H9 (cell line): Measurements from ENCODE around the gene OR2G3. TPM values are rescaled to one million over a fixed set of nuclear protein-coding genes. Genes with fewer than 3 reads are reported as not detected.

Experiments used
- DNase-seq: peaks from one replicate; pipeline ENCODE4 v3.0.0-alpha.2; 2017
- H2AFZ ChIP-seq: one replicate; pipeline ENCODE4 v1.6.1; 2013; ENCODE audit warnings: mild to moderate bottlenecking, low read length, control low read depth, moderate library complexity
- H2AK5ac ChIP-seq: 2 replicates; pipeline ENCODE4 v1.6.1; 2013; ENCODE audit warnings: low read length, control low read depth, mixed read lengths; ENCODE audit not compliant: insufficient read length
- H2BK120ac ChIP-seq: one replicate; pipeline ENCODE4 v1.6.1; 2013; ENCODE audit warnings: low read depth, mild to moderate bottlenecking, low read length, control low read depth, inconsistent platforms; ENCODE audit not compliant: poor library complexity, severe bottlenecking
- H2BK12ac ChIP-seq: 2 replicates; pipeline ENCODE4 v1.6.1; 2013; ENCODE audit warnings: low read length, control low read depth, mixed read lengths, low read depth; ENCODE audit not compliant: insufficient read length
- H2BK15ac ChIP-seq: 2 replicates; pipeline ENCODE4 v1.6.1; 2013; ENCODE audit warnings: low read depth, low read length, control low read depth
- H2BK20ac ChIP-seq: one replicate; pipeline ENCODE4 v1.6.1; 2013; ENCODE audit warnings: low read depth, mild to moderate bottlenecking, low read length, control low read depth, inconsistent platforms; ENCODE audit not compliant: poor library complexity, severe bottlenecking
- H2BK5ac ChIP-seq: 2 replicates; pipeline ENCODE4 v1.6.1; 2013; ENCODE audit warnings: low read length, control low read depth, mixed read lengths; ENCODE audit not compliant: insufficient read length
- H3K14ac ChIP-seq: 2 replicates; pipeline ENCODE4 v1.6.1; 2013; ENCODE audit warnings: low read length, control low read depth; ENCODE audit not compliant: insufficient read depth
- H3K18ac ChIP-seq: 2 replicates; pipeline ENCODE4 v1.6.1; 2013; ENCODE audit warnings: low read depth, mild to moderate bottlenecking, mixed read lengths, low read length, control low read depth; ENCODE audit not compliant: insufficient read length
- H3K23ac ChIP-seq: 2 replicates; pipeline ENCODE4 v1.6.1; 2013; ENCODE audit warnings: low read length, control low read depth, mixed read lengths, low read depth; ENCODE audit not compliant: insufficient read length
- H3K23me2 ChIP-seq: 2 replicates; pipeline ENCODE4 v1.6.1; 2013; ENCODE audit warnings: low read depth, mild to moderate bottlenecking, mixed read lengths, low read length, control low read depth; ENCODE audit not compliant: insufficient read length, poor library complexity, severe bottlenecking
- H3K27ac ChIP-seq: 2 replicates; pipeline ENCODE4 v1.5.1; 2013; ENCODE audit warnings: low read length, control low read depth, mixed read lengths, low read depth; ENCODE audit not compliant: insufficient read length
- H3K27me3 ChIP-seq: 2 replicates; pipeline ENCODE4 v1.6.1; 2013; ENCODE audit warnings: low read length, control low read depth, inconsistent platforms; ENCODE audit not compliant: insufficient read depth
- H3K4ac ChIP-seq: 2 replicates; pipeline ENCODE4 v1.6.1; 2013; ENCODE audit warnings: low read depth, mild to moderate bottlenecking, control low read depth, inconsistent platforms, low read length, moderate library complexity
- H3K4me1 ChIP-seq: 2 replicates; pipeline ENCODE4 v1.6.1; 2013; ENCODE audit warnings: low read length, control low read depth, inconsistent platforms; ENCODE audit not compliant: insufficient read depth
- H3K4me2 ChIP-seq: 2 replicates; pipeline ENCODE4 v1.6.1; 2013; ENCODE audit warnings: low read length, control low read depth, mixed read lengths; ENCODE audit not compliant: insufficient read length, insufficient read depth
- H3K56ac ChIP-seq: 2 replicates; pipeline ENCODE4 v1.6.1; 2013; ENCODE audit warnings: low read depth, mild to moderate bottlenecking, mixed read lengths, low read length, control low read depth; ENCODE audit not compliant: insufficient read length
- H3K79me1 ChIP-seq: 2 replicates; pipeline ENCODE4 v1.6.1; 2013; ENCODE audit warnings: low read depth, mild to moderate bottlenecking, moderate library complexity, low read length, control low read depth, inconsistent platforms; ENCODE audit not compliant: insufficient read depth, poor library complexity, severe bottlenecking
- H3K79me2 ChIP-seq: 2 replicates; pipeline ENCODE4 v1.6.1; 2013; ENCODE audit warnings: low read length, control low read depth, inconsistent platforms; ENCODE audit not compliant: insufficient read depth
- H3K9ac ChIP-seq: 2 replicates; pipeline ENCODE4 v1.6.1; 2013; ENCODE audit warnings: low read length, control low read depth, mixed read lengths; ENCODE audit not compliant: insufficient read length; ENCODE audit errors: extremely low read depth
- H3K9me3 ChIP-seq: one replicate; pipeline ENCODE4 v1.6.1; 2013; ENCODE audit warnings: low read depth, low read length, inconsistent platforms; ENCODE audit not compliant: control insufficient read depth
- H3T11ph ChIP-seq: one replicate; pipeline ENCODE4 v1.6.1; 2013; ENCODE audit warnings: mild to moderate bottlenecking, low read length, control low read depth, inconsistent platforms
- H4K20me1 ChIP-seq: one replicate; pipeline ENCODE4 v1.6.1; 2013; ENCODE audit not compliant: control insufficient read depth, insufficient read length, insufficient read depth
- H4K5ac ChIP-seq: 2 replicates; pipeline ENCODE4 v1.6.1; 2013; ENCODE audit warnings: low read depth, mild to moderate bottlenecking, mixed read lengths, low read length, control low read depth; ENCODE audit not compliant: insufficient read length
- H4K8ac ChIP-seq: replicated peaks from 2 replicates; pipeline ENCODE4 v1.6.1; 2013; ENCODE audit warnings: low read length, control low read depth, mixed read lengths, low read depth; ENCODE audit not compliant: insufficient read length
- H4K91ac ChIP-seq: 2 replicates; pipeline ENCODE4 v1.6.1; 2013; ENCODE audit warnings: low read depth, mild to moderate bottlenecking, moderate library complexity, mixed read lengths, low read length, control low read depth; ENCODE audit not compliant: insufficient read length
- H3K27ac Mint-ChIP-seq, 3 experiments: 2 replicates in 2 of 3; 3 replicates in 1 of 3; pipeline ENCODE4 v1.8.0; 2020 to 2021; ENCODE audit warnings: mixed read lengths in 3 of 3, mild to moderate bottlenecking in 1 of 3, moderate library complexity in 1 of 3
- H3K27me3 Mint-ChIP-seq: 2 replicates; pipeline ENCODE4 v1.8.0; 2021; ENCODE audit warnings: low read depth, mild to moderate bottlenecking, moderate library complexity, mixed read lengths
- H3K36me3 Mint-ChIP-seq, 3 experiments: 2 replicates in 2 of 3; 3 replicates in 1 of 3; pipeline ENCODE4 v1.8.0; 2020 to 2021; ENCODE audit warnings: low read depth in 3 of 3, mixed read lengths in 3 of 3; ENCODE audit not compliant: insufficient read depth in 1 of 3
- H3K4me1 Mint-ChIP-seq, 2 experiments: 2 replicates each; pipeline ENCODE4 v1.8.0; 2020; ENCODE audit warnings: mixed read lengths in 2 of 2
- H3K4me3 Mint-ChIP-seq, 2 experiments: 2 replicates in 1 of 2; 3 replicates in 1 of 2; pipeline ENCODE4 v1.8.0; 2020 to 2021; ENCODE audit warnings: mild to moderate bottlenecking in 2 of 2, mixed read lengths in 2 of 2, moderate library complexity in 1 of 2
- H3K9me3 Mint-ChIP-seq, 2 experiments: 2 replicates in 1 of 2; 3 replicates in 1 of 2; pipeline ENCODE4 v1.8.0; 2020; ENCODE audit warnings: mild to moderate bottlenecking in 2 of 2, mixed read lengths in 2 of 2, moderate library complexity in 1 of 2
- CTCF ChIP-seq: fragments of 200-600 bp; sonication (generic); conservative IDR thresholded peaks from 3 replicates; pipeline ENCODE4 v1.8.0; 2021; ENCODE audit warnings: antibody characterized with exemption, mild to moderate bottlenecking
- WGBS: extraction: QIAGEN DNeasy Blood & Tissue Kit; methylation state at CpG from one replicate; pipeline ENCODE4 v1.1.7; 2013; ENCODE audit warnings: missing lambda C conversion rate, low lambda C conversion rate, mixed read lengths; ENCODE audit not compliant: insufficient read length; ENCODE audit errors: extremely low coverage; 5-methylcytosine and 5-hydroxymethylcytosine counted together
- total RNA-seq: library from RNA; stranded (reverse); gene quantifications from 2 replicates; pipeline ENCODE4 v1.2.1, GENCODE V29; 2021

Gene OR2G3
- total RNA-seq, 1 experiment from 2014 or later, result not detected

- Histone ChIP-seq H2BK15ac (no peak within 1 kb of the TSS), H2BK20ac (no peak within 1 kb of the TSS), H3K4me2 (no peak within 1 kb of the TSS), H2BK12ac (no peak within 1 kb of the TSS), H3K9ac (no peak within 1 kb of the TSS), H3K9me3 (no peaks in the 10 kb centered on the region), H4K5ac (no peak within 1 kb of the TSS), H3K56ac (no peak within 1 kb of the TSS), H3K18ac (no peak within 1 kb of the TSS), H3K4me1 (no peaks in the 10 kb centered on the region), H2AFZ (no peak within 1 kb of the TSS), H3K27me3 (no peaks in the 10 kb centered on the region), H2BK120ac (no peak within 1 kb of the TSS), H3K4ac (no peak within 1 kb of the TSS), H3T11ph (no peak within 1 kb of the TSS), H4K8ac (no peak within 1 kb of the TSS), H2AK5ac (no peak within 1 kb of the TSS), H2BK5ac (no peak within 1 kb of the TSS), H3K27ac (no peak within 1 kb of the TSS), H3K23me2 (no peaks in the 10 kb centered on the region), H3K79me2 (no peaks in the 10 kb centered on the region), H3K14ac (no peak within 1 kb of the TSS), H4K20me1 (no peaks in the 10 kb centered on the region), H3K23ac (no peak within 1 kb of the TSS), H3K79me1 (no peaks in the 10 kb centered on the region), H4K91ac (no peak within 1 kb of the TSS)
- no peak for DNase-seq
- TF ChIP-seq CTCF, result no peak
- Mint-ChIP-seq H3K36me3 (no peaks in the 10 kb centered on the region; a peak in 1 of 7 replicates), H3K9me3 (peaks cover 9 to 10% of the 10 kb centered on the region in 2 experiments; a peak in 3 of 5 replicates), H3K27me3 (peaks cover 3% of the 10 kb centered on the region), H3K4me1 (peaks cover 0 to 4% of the 10 kb centered on the region in 2 experiments; a peak in 2 of 4 replicates), H3K4me3 (no peak within 1 kb of the TSS), H3K27ac (no peak within 1 kb of the TSS)
- no CpG with 5 or more reads among the region's 2 CpGs for WGBS
Observed at GRCh38 chr1:247588060-247588459, 17.3 kb upstream of the OR2G3 start, which contains the start of gene OR2G2. Gene OR2G2, plus strand, starts transcription at chr1:247588360. Its CDS starts 0 bp downstream, at chr1:247588360.
